Epithelial cell of proximal tubule (primary cell): ENCODE results near the gene KLHL7. TPM values are rescaled to one million over a fixed set of nuclear protein-coding genes. Genes with fewer than 3 reads are reported as not detected.

Source experiments
- DNase-seq: peaks from one replicate; pipeline ENCODE4 v3.0.0-alpha.2; 2011; ENCODE audit warnings: low read depth
- H3K4me3 ChIP-seq: 2 replicates; pipeline ENCODE4 v1.5.1; 2011; ENCODE audit warnings: low read depth, mild to moderate bottlenecking, low read length
- total RNA-seq: library from RNA; depleted of rRNA; stranded (reverse); fragments of >200 nt; gene quantifications from 2 replicates; pipeline ENCODE4 v1.2.3, GENCODE V29; 2015
- TF ChIP-seq, protein P1 (sequence below): conservative IDR thresholded peaks from 2 replicates; pipeline ENCODE4 v1.5.1; 2012; ENCODE audit warnings: low read depth, mild to moderate bottlenecking, low read length

The KLHL7 gene
- total RNA-seq, 1 donor from 2014 or later: 40.8 TPM

DNA sequence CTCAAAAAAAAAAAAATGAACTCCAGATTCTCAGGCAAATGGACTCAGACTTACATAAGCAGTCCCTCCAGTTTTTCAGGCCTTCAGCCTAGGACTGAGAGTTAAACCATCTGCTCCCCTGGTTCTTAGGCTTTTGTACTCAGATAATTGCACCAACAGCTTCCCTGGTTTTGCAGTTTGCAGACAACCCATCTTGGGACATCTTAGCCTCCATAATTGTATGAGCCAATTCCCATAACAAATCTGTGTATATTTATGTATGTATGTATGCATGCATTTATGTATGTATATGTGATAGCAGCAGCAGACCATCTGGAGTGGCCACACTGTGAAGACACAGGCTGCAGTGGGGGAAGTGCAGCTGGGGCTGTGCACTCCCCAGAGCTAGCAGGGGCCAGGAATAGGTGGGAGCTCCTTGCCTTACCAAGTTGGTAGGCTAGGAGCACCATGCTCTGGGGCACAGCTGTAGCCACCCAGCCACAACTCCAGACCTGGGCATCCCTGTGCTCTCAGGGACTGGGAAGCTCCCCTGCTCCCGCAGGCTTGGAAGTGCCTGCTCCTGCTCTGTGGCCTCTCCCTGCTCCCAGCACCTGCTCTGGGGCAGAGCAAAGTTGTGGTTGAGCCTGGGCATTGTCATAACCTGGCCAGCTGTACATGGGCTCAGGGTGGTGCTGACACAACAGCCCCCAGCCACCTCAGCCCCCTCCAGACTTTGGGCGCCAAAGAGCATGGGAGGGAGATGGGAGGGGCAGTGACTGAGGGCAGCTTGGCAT, 8.9 kb upstream of the KLHL7 start:
- DNase-seq: no peak
- TF ChIP-seq, protein P1, sequence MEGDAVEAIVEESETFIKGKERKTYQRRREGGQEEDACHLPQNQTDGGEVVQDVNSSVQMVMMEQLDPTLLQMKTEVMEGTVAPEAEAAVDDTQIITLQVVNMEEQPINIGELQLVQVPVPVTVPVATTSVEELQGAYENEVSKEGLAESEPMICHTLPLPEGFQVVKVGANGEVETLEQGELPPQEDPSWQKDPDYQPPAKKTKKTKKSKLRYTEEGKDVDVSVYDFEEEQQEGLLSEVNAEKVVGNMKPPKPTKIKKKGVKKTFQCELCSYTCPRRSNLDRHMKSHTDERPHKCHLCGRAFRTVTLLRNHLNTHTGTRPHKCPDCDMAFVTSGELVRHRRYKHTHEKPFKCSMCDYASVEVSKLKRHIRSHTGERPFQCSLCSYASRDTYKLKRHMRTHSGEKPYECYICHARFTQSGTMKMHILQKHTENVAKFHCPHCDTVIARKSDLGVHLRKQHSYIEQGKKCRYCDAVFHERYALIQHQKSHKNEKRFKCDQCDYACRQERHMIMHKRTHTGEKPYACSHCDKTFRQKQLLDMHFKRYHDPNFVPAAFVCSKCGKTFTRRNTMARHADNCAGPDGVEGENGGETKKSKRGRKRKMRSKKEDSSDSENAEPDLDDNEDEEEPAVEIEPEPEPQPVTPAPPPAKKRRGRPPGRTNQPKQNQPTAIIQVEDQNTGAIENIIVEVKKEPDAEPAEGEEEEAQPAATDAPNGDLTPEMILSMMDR: no peak
- H3K4me3 ChIP-seq: no peak overlapping the region

DNA sequence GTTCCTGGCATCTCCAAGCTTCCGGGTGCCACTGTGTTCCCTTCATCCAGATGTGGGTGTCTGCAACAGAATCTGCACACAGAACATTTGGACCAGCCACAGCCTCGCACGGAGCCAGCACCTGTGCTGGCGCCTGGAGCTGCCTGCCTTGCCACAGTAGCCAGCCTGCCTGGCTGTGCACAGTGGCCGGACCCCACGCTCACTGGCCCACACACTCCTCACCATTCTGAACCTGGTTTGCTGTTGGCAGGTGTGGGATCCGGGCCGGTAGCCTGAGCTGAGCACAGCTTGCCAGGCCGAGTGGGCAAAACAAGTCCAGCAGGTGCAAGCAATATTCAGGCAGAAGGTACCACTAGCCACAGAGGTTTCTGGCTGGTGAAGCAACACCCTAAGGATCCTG, 7.6 kb upstream of the KLHL7 start:
- TF ChIP-seq, protein P1: no peak
- no peak overlapping the region for H3K4me3 ChIP-seq
- no peak for DNase-seq

DNA sequence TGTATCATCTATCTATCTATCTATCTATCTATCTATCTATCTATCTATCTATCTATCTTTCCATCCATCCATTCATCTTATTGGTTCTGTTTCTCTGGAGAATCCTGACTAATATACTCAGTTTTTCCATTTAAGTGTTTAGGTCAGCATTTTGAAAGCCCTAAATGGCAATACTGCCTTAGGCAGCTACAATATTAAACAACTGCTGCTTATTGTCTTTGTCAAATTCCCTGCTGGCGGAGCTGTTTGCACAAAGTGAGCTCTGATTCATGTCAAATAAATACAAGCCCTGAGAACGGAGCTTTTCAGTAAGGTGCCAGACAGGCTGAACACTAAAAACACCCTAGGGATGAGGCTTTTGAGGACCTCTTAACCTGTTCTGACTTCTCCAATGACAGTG, 7.1 kb upstream of the KLHL7 start:
- TF ChIP-seq, protein P1: no peak
- no peak overlapping the region for H3K4me3 ChIP-seq
- no peak for DNase-seq

DNA sequence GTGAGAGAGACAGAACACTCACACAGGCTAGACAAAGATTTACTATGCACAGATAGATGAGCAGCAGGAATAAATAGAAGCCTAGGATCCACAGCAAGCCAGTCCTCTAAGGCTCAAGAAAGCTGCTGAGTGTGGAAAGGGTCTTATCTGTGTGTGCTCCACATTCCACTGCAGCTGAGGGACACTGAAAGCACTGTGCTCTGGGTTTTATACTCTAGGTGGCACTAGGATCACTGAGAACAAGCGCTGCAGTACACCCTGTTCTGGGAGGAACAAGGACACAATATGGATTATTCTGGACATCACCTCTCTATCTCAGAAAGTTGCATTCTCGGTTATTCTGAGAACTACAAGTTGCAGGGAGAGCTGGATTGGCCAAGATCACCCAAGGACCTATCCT, 4.9 kb upstream of the KLHL7 start:
- H3K4me3 ChIP-seq: no peak overlapping the region
- TF ChIP-seq, protein P1: no peak

DNA sequence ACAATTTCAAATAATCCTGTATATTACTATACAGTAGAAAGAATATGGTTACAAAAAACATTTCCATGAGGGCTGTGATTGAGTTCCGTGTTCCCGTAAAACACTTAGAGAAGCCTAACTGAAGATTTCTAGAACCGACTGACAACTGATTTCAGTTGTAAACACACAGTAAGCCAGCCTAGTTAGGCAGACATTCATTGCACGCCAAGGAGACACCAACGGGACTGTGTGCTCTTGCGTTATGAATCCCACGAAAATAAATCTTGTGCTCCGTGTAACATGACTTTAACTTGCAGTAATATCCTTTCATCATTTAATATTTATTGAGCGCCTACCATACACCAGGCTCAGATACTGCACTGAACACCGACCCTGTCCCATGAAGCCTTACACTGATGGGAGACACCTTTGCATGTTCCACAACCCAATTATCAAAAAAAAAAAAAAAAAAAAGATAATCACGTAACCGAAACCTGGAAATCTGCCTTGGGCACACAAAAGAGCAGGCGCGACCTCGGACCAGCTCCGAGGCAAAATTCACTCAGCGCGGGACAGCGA, 420 bp upstream of the KLHL7 start:
- H3K4me3 ChIP-seq: peak overlapping the region; percentile 85
- TF ChIP-seq, protein P1: no peak
- DNase-seq: no peak

More for the DNA sequence above, 4.9 kb upstream of the KLHL7 start:
- DNase-seq: no peak

DNA sequence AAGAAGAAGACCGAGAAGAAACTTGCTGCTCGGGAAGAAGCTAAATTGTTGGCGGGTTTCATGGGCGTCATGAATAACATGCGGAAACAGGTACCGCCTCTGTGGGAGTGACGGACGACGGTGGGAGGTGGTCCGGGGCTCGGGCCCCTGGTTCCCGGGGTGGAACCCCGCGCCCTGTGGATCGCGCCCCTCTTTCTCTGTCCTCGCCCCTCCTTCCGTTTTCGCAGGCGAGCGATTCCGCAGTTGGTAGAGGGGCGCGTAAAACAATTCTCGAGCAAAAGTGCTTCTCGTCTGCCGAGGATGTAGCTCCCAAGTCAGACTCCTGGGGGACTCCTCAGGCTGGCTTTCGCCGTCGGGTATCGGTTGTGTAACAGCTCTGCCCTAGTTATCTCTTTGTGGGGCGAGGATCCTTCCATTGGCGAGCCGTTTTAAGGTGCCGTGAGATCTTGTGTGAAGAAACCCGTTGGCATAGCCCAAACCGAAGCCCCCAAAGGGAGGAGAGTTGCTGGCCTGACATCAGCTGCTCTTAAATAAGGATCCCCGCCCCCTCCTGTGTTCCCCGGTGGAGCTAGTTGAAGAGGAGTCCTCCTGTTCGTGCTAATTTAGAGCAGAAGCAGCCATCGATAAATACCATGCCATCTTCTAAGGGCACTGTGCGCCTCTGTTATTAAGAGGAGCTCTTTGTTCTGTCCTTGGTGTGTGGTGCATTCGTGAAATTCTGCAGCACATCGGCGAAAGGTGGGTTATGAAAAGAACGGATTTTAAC, 655 bp downstream of the KLHL7 start:
- TF ChIP-seq, protein P1: no peak
- peak overlapping the region; percentile 85 for H3K4me3 ChIP-seq
- DNase-seq: no peak
